Stomach (tissue), 19 donors: ENCODE results near the gene HSD17B11. TPM values are rescaled to one million over a fixed set of nuclear protein-coding genes. Genes with fewer than 3 reads are reported as not detected.

Source experiments
- DNase-seq, 2 donors: peaks; one replicate each; pipeline versions ENCODE4 v3.0.0 to v3.0.0-alpha.2; 2013 to 2019
- H3K27ac ChIP-seq, 5 donors: fragments of 200-600 bp in 4 of 5; sonication (generic) in 4 of 5; one replicate each; pipeline ENCODE4 v1.5.1; 2013 to 2019; ENCODE audit warnings: mild to moderate bottlenecking in 1 of 5, moderate library complexity in 1 of 5
- H3K27me3 ChIP-seq, 3 donors: fragments of 200-600 bp; sonication (generic); one replicate each; pipeline ENCODE4 v1.5.1; 2017 to 2019; ENCODE audit warnings: mixed run types in 1 of 3
- H3K36me3 ChIP-seq, 4 donors: fragments of 200-600 bp; sonication (generic); 1 replicate in 3 of 4; 2 replicates in 1 of 4; pipeline ENCODE4 v1.5.1; 2016 to 2019
- H3K4me1 ChIP-seq, 4 donors: fragments of 200-600 bp; sonication (generic); one replicate each; pipeline ENCODE4 v1.5.1; 2016 to 2019
- H3K4me3 ChIP-seq, 4 donors: fragments of 200-600 bp; sonication (generic) in 3 of 4; one replicate each; pipeline ENCODE4 v1.5.1; 2016 to 2019; ENCODE audit warnings: mild to moderate bottlenecking in 1 of 4
- H3K9me3 ChIP-seq, 4 donors: fragments of 200-600 bp; sonication (generic); one replicate each; pipeline ENCODE4 v1.5.1; 2016 to 2019
- EP300 ChIP-seq: sonication (generic); formaldehyde crosslinking; IDR thresholded peaks from one replicate; pipeline ENCODE4 v1.6.1; 2017; ENCODE audit warnings: antibody characterized with exemption
- POLR2A ChIP-seq, 4 donors: fragments of 450-650 bp; IDR thresholded peaks; one replicate each; pipeline ENCODE4 v1.6.1; 2016; ENCODE audit warnings: antibody characterized with exemption in 4 of 4, control low read depth in 2 of 4, mild to moderate bottlenecking in 1 of 4, moderate library complexity in 1 of 4
- POLR2AphosphoS5 ChIP-seq, 3 donors: sonication (generic); formaldehyde crosslinking; IDR thresholded peaks; one replicate each; pipeline ENCODE4 v1.6.1; 2016; ENCODE audit warnings: antibody characterized with exemption in 3 of 3
- WGBS, 5 donors: extraction: QIAGEN DNeasy Blood & Tissue Kit in 3 of 5; methylation state at CpG; one replicate each; pipeline versions ENCODE4 v1.1.5 to v1.1.7; 2013 to 2018; 5-methylcytosine and 5-hydroxymethylcytosine counted together
- intact Hi-C: fragments of 100-400 bp; cut with DNase I; formaldehyde crosslinking; loops from one replicate; pipeline ENCODE4 v1.15.1; 2023; ENCODE audit warnings: low total_unique reads
- long read RNA-seq, 10 donors: transcript quantifications; one replicate each; lab custom pipeline, GENCODE V29; 2026
- polyA plus RNA-seq, 3 donors: library from polyadenylated mRNA; stranded (reverse); fragments of 200-250 nt; gene quantifications; one replicate each; pipeline ENCODE4 v1.2.3, GENCODE V29; 2013
- total RNA-seq, 5 donors: library from RNA; depleted of rRNA; stranded (reverse); fragments of >200 nt; gene quantifications; one replicate each; pipeline versions ENCODE4 v1.1.0 to v1.2.3, GENCODE V29; 2014 to 2016
- TF ChIP-seq, protein P1 (sequence below), 7 experiments: fragments of 450-650 bp in 4 of 7; fragments of 200-600 bp in 3 of 7; sonication (generic) in 3 of 7; IDR thresholded peaks; one replicate each; pipeline ENCODE4 v1.5.1; 2016 to 2019; ENCODE audit warnings: antibody characterized with exemption in 7 of 7, control low read depth in 2 of 7, mild to moderate bottlenecking in 1 of 7
- donor health status: healthy with polysubstance abuse.
- donor health status: Bipolar disorder and iron deficiency.
- donor health status: healthy.

Gene HSD17B11, protein sequence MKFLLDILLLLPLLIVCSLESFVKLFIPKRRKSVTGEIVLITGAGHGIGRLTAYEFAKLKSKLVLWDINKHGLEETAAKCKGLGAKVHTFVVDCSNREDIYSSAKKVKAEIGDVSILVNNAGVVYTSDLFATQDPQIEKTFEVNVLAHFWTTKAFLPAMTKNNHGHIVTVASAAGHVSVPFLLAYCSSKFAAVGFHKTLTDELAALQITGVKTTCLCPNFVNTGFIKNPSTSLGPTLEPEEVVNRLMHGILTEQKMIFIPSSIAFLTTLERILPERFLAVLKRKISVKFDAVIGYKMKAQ
- total RNA-seq, result 100 to 1,000 TPM in 1 of 5 donors, 10 to 100 TPM in 4; 47.8 to 116 (median 66.7) TPM
- 10 to 100 TPM; 14.4 to 37.1 (median 27.0) TPM for polyA plus RNA-seq
- long read RNA-seq, donor 1, transcript HSD17B11-201 (7 exons, 1,885 nt), result major isoform, 31 of 33 reads
- long read RNA-seq, donor 1, partial matches to known transcripts, result 0 of 33 reads
- long read RNA-seq, donor 1, other reads (novel, unspliced or antisense), result 0 of 33 reads
- long read RNA-seq, donor 2, transcript HSD17B11-201 (7 exons, 1,885 nt), result major isoform, 65 of 65 reads
- long read RNA-seq, donor 2, partial matches to known transcripts, result 0 of 65 reads
- long read RNA-seq, donor 2, other reads (novel, unspliced or antisense), result 0 of 65 reads
- long read RNA-seq, donor 3, transcript HSD17B11-201 (7 exons, 1,885 nt), result major isoform, 9 of 9 reads
- long read RNA-seq, donor 3, partial matches to known transcripts, result 0 of 9 reads
- long read RNA-seq, donor 3, other reads (novel, unspliced or antisense), result 0 of 9 reads
- long read RNA-seq, donor 4, transcript HSD17B11-201 (7 exons, 1,885 nt), result major isoform, 8 of 8 reads
- long read RNA-seq, donor 4, partial matches to known transcripts, result 0 of 8 reads
- long read RNA-seq, donor 4, other reads (novel, unspliced or antisense), result 0 of 8 reads
- long read RNA-seq, donor 5, transcript HSD17B11-201 (7 exons, 1,885 nt), result major isoform, 18 of 19 reads
- long read RNA-seq, donor 5, partial matches to known transcripts, result 0 of 19 reads
- long read RNA-seq, donor 5, other reads (novel, unspliced or antisense), result 0 of 19 reads
- long read RNA-seq, donor 6, result 0 reads
- long read RNA-seq, donor 7, transcript HSD17B11-201 (7 exons, 1,885 nt), result major isoform, 39 of 44 reads
- long read RNA-seq, donor 7, partial matches to known transcripts, result 5 of 44 reads
- long read RNA-seq, donor 7, other reads (novel, unspliced or antisense), result 0 of 44 reads
- long read RNA-seq, donor 8, transcript HSD17B11-201 (7 exons, 1,885 nt), result major isoform, 22 of 22 reads
- long read RNA-seq, donor 8, partial matches to known transcripts, result 0 of 22 reads
- long read RNA-seq, donor 8, other reads (novel, unspliced or antisense), result 0 of 22 reads
- long read RNA-seq, donor 9, transcript HSD17B11-201 (7 exons, 1,885 nt), result major isoform, 20 of 20 reads
- long read RNA-seq, donor 9, partial matches to known transcripts, result 0 of 20 reads
- long read RNA-seq, donor 9, other reads (novel, unspliced or antisense), result 0 of 20 reads
- long read RNA-seq, donor 10, transcript HSD17B11-201 (7 exons, 1,885 nt), result major isoform, 41 of 46 reads
- long read RNA-seq, donor 10, partial matches to known transcripts, result 5 of 46 reads
- long read RNA-seq, donor 10, other reads (novel, unspliced or antisense), result 0 of 46 reads

DNA sequence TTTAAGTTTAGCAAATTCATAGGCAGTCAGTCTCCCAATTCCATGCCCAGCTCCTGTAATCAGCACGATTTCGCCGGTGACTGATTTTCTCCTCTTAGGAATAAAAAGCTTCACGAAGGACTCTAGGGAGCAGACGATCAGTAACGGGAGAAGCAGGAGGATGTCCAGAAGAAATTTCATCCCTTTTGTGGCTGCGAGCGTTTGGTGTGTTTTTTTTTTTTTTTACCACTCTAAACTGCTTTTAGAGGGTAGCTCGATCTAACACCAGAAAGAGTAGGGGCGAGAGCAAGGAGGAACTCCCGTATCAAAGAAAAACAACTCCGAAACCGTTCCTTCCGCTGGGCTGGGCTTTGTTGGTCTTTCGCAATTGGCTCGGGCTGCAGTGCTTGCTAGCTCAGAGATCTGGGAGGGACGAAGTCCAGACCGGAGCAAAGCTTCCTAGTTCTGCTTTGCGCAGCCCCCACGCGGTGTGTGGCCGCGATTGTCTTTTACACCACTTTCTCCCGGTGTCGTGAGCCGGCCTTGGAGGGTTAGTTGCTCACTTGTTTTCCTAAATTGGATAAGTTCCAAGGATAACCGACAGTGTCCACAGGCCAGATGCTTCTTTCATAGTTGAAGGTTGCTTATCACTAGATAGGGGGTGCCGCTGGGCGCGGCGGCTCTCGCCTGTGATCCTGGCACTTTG is at the start of gene HSD17B11:
TSS of gene HSD17B11 (minus strand) at position 298 of the 685 bp plus-strand sequence. CDS start at position 180, 118 bp downstream.
- H3K27ac ChIP-seq, result peak within 1 kb of the TSS; percentile 76 to 95 (median 90)
- WGBS, 5 donors, result 0 to 1% (median 0%) methylated on average over 32 of the region's 32 CpGs
- intact Hi-C loops, result no loop called here

DNA sequence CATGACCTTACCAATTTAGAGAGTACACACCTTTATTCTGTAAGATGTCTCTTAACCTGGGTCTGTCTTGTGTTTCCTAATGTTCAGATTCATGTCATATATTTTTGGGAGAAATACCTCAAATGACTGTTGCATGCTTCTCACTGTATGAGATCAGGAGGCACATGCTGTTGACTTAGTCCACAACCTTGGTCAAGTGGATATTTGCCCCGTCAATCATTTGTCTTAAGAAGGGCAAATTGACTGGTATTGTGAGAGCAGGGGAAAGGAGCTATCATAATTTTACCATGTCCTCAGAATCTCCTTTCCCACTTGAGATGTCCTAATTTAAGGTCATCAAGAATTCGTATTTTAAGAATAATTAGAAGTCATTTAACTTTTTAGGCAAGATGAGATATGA is 42.4 kb upstream of the HSD17B11 start:
- intact Hi-C loops, result no loop called here

More for the DNA sequence above, at the start of gene HSD17B11:
- Histone ChIP-seq H3K4me1 (peaks cover 10 to 50% (median 23%) of the 10 kb centered on the region in 4 donors), H3K27me3 (no peaks in the 10 kb centered on the region), H3K9me3 (no peaks in the 10 kb centered on the region), H3K4me3 (peak within 1 kb of the TSS; percentile 55 to 65 (median 64)), H3K36me3 (no peaks in the 10 kb centered on the region)
- TF ChIP-seq POLR2AphosphoS5 (IDR thresholded peaks at IDR 0.05) (peak; percentile 89 to 93 (median 90)), EP300 (no peak), POLR2A (IDR thresholded peaks at IDR 0.05) (peak in 1 of 4 donors; percentile 42)
- TF ChIP-seq, protein P1, sequence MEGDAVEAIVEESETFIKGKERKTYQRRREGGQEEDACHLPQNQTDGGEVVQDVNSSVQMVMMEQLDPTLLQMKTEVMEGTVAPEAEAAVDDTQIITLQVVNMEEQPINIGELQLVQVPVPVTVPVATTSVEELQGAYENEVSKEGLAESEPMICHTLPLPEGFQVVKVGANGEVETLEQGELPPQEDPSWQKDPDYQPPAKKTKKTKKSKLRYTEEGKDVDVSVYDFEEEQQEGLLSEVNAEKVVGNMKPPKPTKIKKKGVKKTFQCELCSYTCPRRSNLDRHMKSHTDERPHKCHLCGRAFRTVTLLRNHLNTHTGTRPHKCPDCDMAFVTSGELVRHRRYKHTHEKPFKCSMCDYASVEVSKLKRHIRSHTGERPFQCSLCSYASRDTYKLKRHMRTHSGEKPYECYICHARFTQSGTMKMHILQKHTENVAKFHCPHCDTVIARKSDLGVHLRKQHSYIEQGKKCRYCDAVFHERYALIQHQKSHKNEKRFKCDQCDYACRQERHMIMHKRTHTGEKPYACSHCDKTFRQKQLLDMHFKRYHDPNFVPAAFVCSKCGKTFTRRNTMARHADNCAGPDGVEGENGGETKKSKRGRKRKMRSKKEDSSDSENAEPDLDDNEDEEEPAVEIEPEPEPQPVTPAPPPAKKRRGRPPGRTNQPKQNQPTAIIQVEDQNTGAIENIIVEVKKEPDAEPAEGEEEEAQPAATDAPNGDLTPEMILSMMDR (IDR thresholded peaks at IDR 0.05), result peak in 1 of 7 experiments; percentile 17
- DNase-seq, result peak; percentile 87 to 97

DNA sequence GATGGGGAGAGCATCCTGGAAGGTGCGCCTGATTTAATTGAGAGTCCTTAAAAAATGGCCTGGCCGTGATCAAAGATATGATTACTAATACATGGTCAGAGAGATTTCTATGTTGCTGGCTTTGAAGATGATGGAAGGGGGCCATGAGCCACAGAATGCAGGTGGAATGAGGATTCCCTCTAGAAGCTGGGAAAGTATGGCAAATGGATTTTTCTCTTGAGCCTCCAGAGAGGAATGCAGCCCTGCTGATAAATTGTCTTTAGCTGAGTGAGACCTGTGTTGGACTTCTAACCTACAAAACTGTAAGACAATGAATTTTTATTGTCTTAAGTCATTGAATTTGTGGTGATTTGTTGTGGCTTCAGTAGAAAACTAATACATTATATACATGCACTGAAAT is 39.0 kb upstream of the HSD17B11 start:
- Histone ChIP-seq H3K27me3 (no peaks in the 10 kb centered on the region), H3K4me3 (no peak overlapping the region), H3K36me3 (peaks cover 0 to 2% (median under 1%) of the 10 kb centered on the region in 4 donors), H3K4me1 (peaks cover 1 to 46% (median 22%) of the 10 kb centered on the region in 4 donors), H3K9me3 (no peaks in the 10 kb centered on the region), H3K27ac (no peak overlapping the region)
- no peak for TF ChIP-seq POLR2AphosphoS5 (IDR thresholded peaks at IDR 0.05)
- TF ChIP-seq, protein P1 (IDR thresholded peaks at IDR 0.05), result no peak
- DNase-seq, result no peak
- 94 to 100% (median 98%) methylated on average over 2 of the region's 2 CpGs for WGBS, 5 donors
- intact Hi-C loops, result no loop called here

More for the DNA sequence above, 42.4 kb upstream of the HSD17B11 start:
- Histone ChIP-seq H3K9me3 (no peaks in the 10 kb centered on the region), H3K27me3 (no peaks in the 10 kb centered on the region), H3K36me3 (peaks cover 0 to 33% (median 28%) of the 10 kb centered on the region in 4 donors), H3K4me1 (peaks cover 0 to 15% (median 0%) of the 10 kb centered on the region in 4 donors), H3K4me3 (no peak overlapping the region), H3K27ac (no peak overlapping the region)
- no peak for TF ChIP-seq POLR2A (IDR thresholded peaks at IDR 0.05)
- TF ChIP-seq, protein P1 (IDR thresholded peaks at IDR 0.05), result no peak
- no peak for TF ChIP-seq POLR2AphosphoS5 (IDR thresholded peaks at IDR 0.05)
- TF ChIP-seq EP300, result no peak
- no peak for DNase-seq
- 86 to 93% (median 92%) methylated on average over 2 of the region's 2 CpGs for WGBS, 5 donors
